ENCODE data around the gene RINL.

RINL gene, protein sequence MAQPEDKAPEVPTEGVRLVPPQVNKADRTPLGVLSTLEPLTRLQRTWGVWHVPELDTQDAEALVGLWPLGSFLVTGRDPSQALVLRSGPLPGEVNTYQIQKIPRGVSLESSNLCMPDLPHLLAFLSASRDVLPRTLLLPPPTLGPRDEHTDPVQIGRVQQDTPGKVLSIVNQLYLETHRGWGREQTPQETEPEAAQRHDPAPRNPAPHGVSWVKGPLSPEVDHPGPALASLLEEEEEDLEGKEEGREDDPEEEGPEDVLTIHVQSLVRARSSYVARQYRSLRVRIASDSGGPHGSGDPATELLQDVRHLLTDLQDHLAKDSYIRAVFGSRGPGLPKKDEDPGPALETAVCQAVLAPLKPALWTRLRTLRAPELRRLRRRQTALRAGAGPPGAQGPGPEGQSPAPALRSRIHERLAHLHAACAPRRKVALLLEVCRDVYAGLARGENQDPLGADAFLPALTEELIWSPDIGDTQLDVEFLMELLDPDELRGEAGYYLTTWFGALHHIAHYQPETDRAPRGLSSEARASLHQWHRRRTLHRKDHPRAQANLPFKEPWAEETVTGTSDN

DNA sequence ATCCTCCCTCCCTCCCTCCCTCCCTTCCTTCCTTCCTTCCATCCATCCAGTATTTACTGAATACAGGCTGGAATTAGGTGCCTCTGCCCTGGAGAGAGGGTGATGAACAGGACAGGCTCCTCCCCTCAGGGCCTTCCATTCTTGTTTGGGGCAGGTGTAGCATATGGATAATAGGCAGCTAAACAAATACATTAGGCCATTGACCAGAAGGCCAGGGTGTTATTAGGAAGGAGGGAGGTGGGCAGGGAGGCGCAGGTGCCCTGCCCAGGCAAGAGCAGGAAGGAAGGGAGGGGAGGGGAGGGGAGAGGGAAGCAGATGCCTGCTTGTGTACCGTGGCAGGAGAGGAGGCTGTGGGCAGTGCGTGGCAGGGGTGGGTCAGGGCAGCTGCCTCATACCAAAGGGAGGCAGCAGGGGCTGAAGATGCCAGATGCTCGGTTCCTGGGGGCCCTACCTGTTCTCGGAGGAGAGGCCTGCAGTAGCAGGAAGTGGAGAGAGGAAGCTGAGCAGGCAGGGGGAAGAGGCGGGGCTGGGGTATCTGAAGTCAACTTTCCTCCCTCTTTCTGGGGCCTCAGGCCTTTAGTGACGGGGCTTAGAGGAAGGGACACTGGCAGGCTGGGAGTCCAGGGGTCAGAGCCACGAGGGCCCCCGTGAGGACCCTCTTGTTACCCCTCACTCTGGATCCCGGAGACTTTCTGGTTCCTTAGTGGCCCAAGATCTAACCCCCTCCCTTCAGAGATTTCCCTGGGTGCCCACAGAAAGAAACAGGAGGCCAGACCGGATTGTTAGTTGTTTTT lies at the start of gene RINL:
RINL (minus strand) TSS at position 495 of the 794 bp plus-strand sequence. CDS start 1,533 bp downstream, outside the sequence.
- no peak for DNase-seq (ENCODE audit: low read depth)

DNA sequence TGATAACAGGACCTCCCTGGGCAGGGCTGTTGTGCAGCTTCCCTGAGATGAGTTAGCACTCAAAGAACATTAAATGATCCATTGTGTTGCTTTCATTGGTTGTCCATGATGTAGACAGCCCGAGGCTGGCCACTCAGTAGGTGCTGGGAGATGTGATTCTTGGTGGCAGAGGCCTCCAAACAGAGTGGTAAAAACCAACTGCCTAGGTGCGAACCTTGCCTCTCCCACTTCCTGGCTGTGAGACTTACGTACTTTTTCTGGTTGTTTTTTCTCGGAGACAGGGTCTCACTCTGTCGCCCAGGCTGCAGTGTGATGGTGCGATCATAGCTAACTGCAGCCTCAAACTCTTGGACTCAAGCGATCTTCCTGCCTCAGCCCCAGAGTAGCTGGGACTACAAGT lies 46.3 kb upstream of the RINL start:
- no peak for DNase-seq (ENCODE audit: low read depth)

DNA sequence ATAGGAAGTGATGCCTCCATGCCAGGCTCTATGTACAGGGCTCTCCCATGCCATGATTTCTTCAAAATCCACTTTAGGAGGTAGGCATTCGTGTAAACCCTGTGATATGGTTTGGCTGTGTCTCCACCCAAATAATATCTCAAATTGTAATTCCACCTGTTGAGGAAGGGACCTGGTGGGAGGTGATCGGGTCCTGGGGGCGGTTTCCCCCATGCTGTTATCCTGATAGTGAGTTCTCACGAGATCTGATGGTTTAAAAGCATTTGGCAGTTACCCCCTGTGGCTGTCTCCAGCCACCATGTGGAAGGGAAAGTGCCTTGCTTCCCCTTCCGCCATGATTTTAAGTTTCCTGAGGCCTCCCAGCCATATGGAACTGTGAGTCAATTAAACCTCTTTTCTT lies 44.4 kb upstream of the RINL start:
- no peak for DNase-seq (ENCODE audit: low read depth)

DNA sequence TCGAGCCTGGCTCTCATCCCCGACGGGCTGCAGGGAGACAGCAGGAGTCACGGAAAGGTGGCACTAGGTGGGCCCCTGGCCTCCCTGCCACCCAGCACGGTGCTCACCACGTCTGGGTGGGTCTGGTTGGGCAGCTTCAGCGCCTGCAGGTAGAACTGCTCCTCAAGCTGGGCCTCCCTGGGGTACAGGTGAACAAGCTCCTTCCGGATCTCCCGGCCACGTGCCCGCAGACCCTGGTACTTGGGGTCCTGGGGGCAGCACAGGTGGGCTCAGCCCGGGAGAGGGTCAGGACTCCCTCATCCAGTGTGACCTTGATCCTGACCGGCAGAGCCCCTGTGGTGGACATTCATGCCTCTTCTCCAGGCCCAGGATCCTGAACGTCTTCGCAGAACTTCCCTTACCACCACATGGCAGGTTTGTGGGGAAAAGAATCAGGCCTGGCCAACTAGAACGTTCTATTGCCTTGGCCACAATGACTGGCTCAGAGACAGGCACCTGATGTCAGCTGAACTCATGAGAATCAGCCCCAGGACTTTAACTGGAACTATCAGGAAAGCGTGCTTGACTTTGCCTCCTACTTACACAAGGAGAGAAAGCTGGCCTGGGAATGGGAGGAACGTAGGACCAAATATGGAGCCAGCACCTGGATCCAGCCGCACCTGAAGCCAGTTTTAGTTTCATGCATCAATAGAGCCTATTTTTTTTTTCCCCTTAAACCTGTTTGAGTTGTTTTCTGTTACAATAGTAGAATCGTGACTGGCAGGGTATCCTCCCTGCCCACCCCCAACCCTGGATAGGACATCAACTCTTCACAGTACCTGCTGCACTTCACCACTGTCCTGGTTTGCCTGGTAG lies 43.6 kb upstream of the RINL start:
- DNase-seq (ENCODE audit: low read depth) = no peak

DNA sequence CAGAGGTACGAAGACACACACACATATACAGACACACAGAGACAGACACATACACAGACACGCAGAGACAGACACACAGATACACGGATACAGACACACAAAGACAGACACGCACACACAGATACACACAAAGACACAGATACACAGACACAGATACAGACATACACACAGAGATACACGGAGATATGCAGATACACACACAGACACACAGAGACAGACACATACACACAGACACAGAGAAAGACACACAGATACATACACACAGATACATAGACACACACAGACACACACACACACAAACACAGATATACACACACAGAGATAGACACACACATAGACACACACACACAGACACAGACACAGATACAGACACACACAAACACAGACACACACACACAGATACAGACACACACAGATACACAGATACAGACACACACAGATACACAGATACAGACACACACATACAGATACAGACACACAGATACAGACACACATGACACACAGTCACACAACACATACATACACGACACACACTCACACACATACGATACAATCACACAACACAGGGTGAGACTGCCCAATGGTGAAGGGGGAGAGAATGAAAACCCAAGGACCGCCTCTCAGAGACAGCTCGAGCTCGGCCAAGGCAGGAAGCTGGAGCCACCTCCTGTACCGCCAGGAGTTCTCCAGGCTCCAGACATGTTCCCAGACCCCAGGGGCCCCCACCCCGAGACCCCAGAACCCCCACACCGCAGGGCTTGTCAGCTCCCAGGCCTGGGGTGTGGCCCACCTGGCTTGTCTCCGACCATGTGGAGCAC lies 42.7 kb upstream of the RINL start:
- DNase-seq (ENCODE audit: low read depth) = no peak

DNA sequence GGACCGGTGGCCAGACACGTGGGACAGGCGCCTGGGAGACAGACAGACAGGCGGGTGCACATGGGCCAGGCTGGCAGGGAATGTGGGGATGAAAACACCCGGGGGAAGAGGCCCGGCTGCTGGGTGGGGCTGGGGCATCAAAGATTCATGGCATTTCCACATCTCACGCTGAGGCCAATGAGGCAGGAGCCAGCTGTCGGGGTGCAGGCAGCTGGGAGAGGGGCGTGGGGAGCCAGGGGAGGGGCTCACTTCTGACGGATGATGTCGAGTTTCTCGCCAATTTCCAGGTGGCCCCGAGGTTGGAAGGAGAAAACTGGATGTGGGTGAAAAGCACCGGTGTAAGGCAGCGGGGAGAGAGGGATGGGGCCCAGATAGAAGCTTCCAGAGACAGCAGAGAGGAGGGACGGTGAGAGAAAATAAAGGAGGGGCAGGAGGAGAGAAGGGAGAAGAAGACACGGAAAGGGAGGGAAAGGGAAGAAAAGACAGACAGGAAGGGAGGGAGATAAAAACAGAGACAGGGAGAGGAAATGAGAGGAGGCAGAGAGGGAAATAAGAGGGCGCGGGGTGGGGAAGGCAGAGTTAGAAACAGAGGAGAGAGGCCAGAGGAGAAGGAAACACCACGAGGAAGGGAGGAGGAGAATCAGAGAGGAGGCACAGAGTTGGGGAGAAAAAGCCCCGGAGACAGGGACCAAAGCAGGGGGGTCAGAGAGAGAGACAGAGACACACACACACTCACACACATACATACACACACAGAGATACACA lies 41.9 kb upstream of the RINL start:
- DNase-seq (ENCODE audit: low read depth) = no peak

DNA sequence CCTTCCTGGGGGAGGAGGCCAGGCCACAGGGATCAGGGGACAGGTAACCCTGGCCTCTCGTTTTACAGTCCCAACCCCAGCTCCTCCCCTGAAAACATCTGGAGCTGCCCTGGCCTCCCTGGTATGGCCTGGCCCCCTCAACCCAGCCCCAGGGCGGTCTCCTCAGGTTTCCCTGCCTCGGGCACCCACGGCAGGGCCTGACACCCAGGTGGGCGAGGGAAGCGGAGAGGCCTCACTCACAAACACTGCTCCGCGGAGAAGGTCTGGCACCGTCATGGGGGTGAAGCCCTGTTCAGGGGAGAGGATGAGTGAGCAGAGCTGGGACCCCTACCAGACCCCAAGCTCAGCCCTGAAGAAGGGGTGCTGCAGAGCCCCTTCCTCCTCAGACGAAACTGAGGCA lies 40.5 kb upstream of the RINL start:
- no peak for DNase-seq (ENCODE audit: low read depth)

DNA sequence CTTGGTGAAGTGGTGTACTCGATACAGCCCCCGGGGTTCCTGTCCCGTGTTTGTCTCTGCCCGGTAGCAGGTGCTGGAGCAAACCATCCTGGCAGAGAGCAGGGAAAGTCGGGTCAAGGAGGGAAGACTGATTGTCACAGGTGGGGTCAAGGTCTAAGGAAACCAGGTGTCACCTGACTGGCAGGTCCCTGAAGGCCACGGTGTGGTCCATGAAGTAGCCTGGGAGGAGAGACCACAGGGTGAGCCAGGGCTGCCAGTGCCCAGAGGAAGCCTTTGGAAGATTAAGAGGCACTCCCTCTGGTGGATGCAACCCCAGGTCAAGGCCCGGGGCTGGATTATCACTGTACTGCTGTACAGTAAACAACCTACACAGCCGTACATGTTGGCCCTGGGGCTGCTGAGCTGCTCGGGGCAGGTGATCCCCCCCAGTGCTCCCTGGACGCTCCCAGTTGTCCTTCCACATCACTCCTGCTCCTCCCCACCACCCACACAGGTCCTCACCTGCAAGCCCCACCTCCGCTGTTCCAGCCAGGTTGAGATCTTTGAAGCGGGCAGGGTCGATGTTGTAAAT lies 39.9 kb upstream of the RINL start:
- no peak for DNase-seq (ENCODE audit: low read depth)

DNA sequence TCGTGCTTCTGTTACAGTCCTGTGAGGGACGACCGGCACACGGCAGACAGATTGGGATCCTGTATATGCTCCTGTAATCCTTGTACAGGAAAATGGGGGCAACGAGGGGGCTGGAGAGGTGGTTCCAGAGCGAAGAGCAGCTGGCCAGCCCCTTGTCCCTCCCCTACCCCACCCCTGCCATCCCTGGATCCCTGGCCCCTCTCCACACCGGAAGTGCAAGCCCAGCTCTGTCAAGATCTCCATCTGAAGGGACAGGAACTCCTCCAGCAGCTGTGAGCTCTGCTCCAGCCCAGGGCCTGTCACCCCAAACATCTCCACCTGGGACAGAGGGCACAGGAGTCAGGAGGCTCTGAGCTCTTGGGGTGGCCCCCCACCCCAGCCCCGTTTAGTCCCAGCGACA lies 39.4 kb upstream of the RINL start:
- no peak for DNase-seq (ENCODE audit: low read depth)

DNA sequence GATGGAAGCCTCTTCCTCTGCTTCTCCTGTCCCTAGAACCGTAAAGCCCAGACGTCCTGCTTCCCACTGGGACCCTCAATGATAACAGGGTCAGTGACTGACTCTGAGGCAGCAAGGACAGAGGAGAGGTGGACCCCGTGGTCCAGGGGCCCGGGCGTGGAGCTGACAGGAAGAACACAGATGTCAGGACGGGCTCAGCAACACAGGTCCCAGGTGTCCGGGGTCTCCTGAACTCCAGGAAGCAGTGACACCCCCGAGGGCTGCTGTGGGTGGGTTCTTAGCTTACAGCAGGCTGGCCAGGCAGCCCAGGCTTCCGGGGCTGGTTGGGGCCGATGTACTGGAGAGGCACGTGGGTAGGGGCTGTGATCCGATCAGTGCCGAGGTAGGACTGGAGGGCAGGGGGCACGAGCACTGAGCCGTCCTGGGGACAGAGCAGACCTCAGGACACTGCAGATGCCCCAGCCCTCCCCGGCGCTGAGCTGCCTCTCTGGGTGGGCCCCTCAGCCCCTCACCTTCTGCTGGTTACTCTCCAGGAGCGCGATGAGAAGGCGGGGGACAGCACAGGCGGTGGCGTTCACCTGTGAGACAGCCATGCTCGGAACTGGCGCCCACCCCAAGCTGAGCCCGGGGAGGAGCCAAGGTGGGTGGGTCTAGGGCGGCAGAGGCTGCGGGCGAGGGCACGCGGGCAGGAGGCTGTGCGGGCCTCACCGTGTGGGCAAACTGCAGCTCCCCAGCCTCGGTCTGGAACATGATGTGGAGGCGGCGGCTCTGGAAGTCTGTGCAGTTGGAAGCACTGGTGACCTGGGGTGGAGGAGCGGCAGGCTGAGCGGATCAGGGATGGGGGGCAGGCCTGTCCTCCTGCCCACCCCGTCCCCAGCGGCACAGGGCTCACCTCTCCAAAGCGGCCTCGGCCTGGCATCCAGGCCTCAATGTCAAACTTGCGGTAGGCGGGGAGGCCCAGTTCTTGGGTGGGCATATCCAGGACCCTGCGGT lies 37.5 kb upstream of the RINL start:
- no peak for DNase-seq (ENCODE audit: low read depth)

DNA sequence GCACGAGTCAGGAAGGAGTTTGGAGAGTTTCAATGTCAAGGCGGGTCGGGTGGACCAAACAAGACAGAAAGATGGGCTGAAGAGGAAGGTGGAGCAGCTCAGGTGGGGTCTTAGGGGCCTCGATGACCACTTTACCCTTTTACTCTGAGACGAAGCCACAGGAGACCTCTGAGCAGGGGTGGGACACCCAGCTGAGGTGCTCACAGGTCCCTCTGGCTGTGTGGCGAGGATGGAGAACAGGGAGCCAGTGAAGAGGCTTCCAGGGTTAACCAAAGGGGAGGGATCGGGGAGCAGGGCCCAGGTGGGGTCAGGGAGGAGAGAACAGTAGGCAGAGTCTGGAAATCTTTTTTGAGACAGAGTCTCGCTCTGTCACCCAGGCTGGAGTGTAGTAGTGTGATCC lies 35.9 kb upstream of the RINL start:
- no peak for DNase-seq (ENCODE audit: low read depth)

DNA sequence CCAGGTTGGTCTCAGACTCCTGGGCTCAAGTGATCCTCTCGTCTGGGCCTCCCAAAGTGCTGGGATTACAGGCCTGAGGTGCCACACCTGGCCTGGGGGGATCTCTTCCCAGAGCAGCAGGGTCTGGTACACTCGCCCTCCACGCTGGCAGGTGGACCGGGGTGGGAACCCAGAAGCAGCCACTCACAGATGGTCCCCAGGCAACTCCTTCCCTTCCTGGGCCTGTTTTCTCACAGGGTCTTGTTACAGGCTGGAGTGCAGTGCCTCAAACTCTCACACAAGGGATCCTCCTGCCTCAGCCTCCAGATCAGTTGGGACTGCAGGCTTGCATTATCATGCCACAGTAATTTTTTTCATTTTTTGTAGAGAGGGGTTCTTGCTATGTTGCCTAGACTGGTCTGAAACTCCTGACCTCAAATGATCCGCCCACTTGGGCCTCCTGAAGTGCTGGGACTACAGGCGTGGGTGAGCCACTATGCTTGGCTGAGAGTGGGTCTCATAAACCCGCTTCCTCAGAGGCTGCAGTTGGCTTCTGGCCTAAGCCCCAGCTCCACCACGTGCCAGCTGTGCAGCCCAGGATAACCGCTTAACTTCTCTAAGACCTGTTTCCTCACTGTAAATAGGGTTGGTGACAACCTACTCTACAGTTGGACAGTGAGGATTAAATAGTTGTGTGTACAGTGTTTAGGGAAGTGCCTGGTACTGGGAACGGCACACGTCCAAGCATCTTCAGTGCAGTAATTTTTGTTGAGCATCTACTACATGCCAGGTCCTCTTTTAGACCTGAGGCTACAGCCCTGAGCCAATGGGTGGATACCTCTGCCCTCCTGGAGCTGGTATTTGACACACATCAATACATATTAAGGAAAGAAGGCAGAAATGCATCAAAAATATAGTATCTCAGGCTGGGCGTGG lies 34.8 kb upstream of the RINL start:
- DNase-seq (ENCODE audit: low read depth) = no peak

DNA sequence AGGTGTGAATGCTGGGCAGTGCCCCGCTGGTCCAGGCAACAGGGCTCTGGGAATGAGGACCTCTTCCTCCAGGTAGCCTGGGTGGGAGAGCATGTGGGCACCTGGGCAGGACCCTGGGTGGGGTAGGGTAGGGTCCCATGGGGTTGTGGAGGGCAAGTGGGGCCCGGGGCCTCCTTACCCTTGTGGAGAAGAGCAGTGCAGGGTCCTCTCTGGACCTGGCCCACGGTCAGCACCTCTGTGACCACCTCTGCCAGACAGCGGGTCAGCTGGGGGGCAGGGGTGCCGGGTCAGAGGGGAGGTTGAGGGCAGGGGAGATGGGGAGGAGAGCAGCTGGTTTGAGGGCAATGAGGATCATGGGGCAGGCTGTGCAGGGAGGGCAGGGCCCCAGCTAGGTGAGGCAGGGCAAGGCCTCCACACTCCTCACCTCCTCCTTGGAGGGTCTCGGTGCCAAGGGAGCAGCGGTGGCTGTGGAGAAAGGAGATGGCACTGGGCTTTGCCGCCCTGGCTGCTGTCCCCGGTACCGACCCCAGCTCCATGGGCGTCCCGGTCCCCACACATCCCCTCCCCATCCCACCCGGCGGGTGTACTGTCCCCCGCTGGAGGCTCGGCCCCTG lies 33.4 kb upstream of the RINL start:
- DNase-seq (ENCODE audit: low read depth) = no peak

DNA sequence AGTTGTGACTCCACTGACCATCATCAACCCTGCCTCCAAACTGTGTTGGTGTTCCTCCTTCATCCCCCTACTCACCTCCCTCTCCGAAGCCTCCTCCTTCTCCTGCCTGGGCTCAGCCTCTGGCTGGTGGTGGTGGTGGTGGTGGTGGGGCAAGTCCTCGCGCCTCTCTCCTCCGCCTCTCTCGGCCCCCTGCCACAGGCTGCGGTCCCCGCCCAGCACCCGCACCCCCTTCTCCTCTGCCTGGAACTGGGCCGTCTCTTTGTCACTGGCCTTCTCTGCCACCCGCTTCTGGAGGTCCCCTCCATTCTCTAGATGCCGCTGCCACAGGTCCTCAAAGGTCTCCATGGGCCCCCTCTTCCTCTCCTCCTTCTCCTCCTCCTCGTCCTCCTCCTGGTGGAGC lies 32.4 kb upstream of the RINL start:
- no peak for DNase-seq (ENCODE audit: low read depth)

DNA sequence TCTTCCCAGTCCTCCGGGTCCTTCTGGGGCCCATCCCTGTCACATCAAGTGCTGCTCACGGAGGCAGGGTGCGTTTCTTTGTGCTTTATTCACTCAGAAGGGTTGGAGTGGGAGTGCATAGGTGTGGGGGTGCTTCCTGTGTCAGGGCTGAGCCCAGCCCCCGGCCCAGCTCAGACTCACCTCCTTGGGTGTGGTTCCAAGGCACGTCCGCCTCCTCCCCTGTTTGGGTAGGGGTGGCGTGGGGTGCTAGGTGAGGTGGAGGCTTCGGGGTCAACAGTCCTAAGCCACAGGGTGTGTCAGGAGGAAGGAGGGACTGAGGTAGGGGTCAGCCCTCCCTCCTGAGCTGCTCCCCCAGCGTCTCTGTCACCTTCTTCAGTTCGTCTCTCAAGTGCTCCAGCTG lies 30.8 kb upstream of the RINL start:
- no peak for DNase-seq (ENCODE audit: low read depth)

DNA sequence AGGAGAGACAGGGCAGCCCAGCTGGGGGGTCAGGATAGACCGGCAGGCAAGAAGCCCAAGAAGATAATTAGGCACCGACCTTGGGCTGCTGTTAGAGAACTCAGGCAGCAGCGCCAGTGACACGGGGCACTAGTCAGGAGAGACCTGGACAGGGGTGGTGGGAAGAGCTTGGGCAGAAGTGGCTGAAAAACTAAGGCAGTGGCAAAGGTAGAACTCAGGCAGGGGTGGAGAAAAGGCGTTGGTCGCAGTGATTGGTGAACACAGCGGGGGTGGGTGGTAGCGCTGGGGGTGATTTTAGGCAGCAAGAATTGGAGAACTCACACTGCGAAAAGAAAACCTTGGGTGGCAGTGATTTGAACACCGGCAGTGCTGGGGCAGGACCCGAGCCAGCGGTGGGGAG lies 29.6 kb upstream of the RINL start:
- no peak for DNase-seq (ENCODE audit: low read depth)

DNA sequence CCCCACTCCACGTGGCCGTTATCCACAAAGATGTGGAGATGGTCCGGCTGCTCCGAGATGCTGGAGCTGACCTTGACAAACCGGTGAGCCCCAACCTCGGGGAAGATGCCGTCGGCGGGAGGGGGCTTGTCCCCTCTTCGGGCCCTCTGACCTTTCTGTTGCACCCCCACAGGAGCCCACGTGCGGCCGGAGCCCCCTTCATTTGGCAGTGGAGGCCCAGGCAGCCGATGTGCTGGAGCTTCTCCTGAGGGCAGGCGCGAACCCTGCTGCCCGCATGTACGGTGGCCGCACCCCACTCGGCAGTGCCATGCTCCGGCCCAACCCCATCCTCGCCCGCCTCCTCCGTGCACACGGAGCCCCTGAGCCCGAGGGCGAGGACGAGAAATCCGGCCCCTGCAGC lies 29.2 kb upstream of the RINL start:
- no peak for DNase-seq (ENCODE audit: low read depth)

All from GM04504 (cell line).